OCI-M2 (cell line): ENCODE measurements around the gene SDR42E1.
"Not testable (repeated sequence)": the region's sequence is repeated elsewhere in the genome, so short reads cannot be mapped to it uniquely, and the experiment has no call there.

Source experiments
- DNase-seq: peaks from one replicate; lab custom pipeline; 2025; ENCODE audit not compliant: unreplicated experiment; lab: John Stamatoyannopoulos, UW

The SDR42E1 gene

DNA sequence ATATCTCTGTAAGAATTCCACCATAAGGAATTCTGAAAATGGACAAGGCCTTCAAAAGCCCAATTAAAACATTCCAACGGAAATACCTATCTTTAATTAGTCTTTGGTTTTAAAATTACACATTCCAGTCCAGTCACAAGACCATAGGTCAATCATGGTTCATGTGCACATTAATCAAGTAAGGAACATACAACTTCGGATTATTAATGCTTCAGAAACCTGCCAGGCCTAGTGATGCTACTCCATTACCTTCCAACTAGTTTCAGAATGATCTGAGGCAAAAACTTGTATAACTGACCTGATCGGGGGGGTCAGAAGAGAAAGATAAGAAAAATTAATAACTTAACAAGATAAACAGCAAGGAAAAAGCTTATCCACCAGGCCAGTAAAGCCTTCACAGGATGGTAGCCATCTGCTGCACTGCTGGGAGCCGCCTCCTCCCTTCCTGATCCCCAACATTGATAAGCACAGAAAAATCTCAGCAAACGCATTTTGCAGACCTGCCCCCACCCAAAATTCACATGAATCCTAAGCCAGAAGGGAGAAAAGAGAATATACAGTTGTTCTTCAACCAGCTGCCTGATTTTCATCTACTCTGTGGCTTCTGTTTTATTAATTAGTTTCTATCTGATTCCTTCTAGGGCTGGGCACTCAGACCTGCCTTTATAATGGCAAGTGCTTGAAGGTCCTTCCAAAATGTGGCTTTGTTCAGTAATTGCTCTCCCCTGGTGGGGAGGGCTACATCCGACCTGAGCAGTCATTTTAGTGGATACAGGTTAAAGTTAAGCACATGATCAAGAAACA is 6.0 kb downstream of the SDR42E1 start:
- DNase-seq, result no peak

DNA sequence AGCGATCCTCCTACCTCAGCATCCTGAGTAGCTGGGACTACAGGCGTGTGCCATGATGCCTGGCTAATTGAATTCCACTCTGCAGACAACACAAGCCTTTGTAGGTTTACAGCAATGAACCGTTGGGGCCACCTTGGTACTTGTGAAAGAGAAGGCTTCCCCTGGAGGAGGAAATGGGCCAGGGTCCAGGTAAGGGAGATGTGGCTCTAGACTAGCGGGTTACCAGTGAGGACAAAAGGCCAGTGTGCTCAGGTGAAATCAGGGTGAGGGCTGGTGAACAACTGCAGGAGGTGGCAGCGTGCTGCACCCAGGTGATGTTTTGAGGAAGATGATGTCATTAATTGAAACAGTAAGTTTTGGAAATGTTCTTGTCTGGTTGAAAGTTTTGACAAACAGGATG is 6.7 kb downstream of the SDR42E1 start:
- no peak for DNase-seq

DNA sequence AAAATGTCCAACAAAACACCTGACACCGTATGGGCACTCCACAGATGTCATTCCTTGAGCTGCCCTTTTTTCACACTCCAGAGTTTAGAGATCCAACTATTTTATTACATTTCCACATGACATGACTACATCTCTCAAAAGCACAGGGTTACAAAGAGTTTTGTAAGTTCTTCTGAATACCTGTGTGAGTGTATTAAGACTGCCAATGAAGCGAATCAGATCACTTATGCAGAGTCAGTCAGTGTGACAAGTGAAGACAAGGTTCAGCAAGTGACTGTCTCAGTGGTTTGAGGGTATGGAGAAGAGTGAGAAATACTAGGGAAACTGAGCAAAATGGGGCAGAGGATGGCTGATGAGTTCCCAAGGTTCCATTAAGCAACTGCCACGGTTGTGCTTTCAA is 8.4 kb downstream of the SDR42E1 start:
- no peak for DNase-seq

DNA sequence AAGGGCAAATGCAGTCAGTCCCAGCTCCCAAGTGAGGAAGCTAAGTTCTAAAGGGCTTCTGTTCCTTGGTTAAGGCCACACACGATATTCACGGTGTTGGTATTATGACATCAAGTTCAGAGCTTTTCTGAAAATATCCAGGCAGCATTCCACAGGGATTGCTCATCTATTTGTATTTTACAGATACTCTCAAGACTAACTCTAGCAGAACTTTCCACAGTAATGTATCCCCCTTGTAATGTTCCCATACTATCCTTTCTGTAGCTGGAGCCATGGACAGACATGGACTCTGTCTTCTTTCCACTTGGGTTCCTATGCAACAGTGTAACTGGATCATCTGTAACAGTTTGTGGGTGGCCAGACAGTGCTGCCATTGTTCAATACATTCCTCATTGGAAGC is 13.5 kb downstream of the SDR42E1 start:
- no peak for DNase-seq

DNA sequence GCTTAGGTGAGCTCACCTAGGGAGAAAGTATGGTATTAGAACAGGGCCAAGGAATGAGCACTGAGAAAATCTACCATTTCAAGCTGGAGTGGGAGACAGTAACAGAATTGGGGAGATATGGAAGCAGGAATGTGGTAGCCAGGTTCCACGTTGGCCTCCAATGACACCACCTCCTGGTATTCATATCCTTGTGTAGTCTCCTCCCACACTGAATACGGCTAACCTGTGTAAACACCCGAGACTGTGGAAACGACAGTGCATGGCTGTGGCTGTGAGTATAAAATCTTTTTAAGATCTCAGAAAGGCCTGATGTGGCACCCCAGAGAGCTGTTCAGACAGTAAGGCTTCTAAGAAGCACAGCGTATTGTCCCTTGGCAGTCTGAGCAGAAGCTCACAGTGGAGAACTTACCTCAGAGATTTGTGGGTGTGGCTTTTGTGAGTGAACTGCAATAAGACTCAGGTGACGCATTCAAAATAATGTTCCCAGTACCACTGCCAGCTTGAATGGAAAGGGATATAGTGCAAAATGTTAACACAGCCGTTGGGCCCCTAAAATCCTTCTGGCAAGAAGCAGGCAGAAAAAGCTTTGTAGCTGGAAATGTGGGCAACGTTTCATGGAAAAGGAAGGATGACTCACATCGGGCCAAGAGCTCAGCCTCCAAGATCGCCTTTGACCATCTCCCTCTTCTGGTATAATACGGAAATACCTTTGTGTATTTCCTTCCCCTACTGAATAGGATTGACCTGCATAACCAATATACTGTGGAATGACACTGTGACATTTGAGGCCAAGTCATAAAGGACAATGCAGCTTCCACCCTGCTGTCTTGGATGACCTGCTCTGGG is 14.4 kb downstream of the SDR42E1 start:
- no peak for DNase-seq

DNA sequence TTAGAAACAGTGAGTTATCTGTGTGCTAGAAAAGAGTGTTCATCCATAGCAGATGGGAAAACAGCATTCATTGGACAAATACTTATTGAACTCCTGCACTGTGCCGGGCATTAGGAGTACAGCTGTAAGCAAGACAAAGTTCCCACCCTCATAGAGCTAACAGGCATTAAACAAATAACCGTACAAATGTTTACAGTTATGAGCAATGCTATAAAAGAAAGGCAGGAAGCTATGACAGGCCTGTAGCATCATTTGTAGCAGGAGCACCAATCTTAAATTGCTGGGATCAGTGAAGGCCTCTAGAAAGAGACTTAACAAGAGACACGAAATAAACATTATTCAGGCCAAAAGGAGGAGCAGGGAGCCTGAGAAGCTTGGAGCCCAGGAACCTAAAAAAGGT is 15.6 kb downstream of the SDR42E1 start:
- DNase-seq, result no peak

DNA sequence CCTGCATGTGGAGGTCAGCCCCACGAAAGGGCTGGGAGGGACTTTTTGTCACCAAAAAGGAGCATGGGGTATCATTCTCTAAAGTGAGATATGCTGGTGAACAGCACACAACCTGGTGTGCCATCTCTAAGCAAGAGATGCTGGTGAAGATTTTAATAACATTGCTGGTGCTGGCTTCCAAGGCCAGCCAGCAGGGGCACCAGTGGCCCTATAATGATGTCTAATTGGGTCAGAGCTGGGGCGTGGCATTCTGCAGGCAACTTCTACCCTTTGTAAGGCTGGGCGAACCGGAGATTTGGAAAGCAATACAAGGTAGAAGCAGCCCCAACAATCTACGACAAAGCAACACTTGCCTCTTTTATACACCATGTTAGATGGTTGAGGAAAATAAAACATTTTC is 16.8 kb downstream of the SDR42E1 start:
- DNase-seq, result no peak

DNA sequence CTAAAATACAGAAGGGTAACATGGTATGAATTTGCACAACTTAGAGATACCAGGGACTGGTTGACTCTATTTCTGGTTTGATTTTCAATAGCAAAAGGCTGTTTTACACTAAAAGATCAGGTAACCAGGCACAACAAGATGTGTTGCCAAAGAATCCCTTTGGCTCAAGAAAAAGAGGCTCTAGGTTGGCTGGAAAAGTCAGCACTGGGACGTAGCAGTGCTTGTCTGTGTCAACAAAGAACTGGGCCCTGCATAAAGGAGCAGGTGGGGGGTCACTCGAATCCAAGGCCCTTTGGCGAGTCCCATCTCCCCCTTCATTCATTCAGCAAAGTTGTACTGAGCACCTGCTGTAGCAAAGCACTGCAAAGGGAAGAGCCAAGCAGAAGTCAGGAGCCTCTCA is 18.4 kb downstream of the SDR42E1 start:
- no peak for DNase-seq

DNA sequence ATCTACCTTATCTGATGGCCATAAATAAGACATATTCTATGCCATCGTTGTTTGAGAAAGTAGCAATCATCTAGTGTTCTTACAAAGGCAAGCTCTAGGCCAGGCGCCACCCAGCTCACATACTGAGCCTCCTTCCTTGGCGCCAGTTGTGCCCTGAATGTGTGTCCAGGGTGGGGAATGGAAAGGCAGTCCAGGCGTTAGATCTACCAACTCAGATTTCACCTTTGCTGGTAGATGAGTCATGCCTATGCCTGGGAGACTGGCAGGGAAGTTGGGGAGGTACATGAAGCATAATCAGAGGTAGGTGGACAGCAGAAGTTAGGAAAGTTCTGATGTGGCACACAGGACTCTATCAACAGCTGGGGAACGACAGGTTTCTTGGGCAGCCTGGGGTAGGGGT is 23.6 kb downstream of the SDR42E1 start:
- DNase-seq, result no peak

DNA sequence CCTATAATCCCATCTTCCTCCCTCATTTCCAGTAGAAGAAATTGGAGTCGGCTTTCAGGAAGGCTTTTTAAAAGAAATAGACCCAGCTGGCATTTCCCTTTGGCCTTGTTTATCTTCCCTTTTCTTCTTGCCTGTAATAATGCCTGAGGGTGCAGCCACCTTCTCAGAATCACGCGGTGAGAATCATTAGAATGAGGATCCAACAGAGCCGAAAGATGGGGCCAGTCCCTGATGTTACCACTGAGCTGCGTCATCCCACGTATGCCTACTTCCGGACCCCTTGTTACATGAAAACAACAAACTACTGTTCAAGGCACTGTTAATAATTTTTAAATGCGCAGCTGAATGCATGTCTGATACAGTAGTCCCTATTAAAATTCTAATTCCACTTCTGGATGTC is 24.1 kb downstream of the SDR42E1 start:
- no peak for DNase-seq

DNA sequence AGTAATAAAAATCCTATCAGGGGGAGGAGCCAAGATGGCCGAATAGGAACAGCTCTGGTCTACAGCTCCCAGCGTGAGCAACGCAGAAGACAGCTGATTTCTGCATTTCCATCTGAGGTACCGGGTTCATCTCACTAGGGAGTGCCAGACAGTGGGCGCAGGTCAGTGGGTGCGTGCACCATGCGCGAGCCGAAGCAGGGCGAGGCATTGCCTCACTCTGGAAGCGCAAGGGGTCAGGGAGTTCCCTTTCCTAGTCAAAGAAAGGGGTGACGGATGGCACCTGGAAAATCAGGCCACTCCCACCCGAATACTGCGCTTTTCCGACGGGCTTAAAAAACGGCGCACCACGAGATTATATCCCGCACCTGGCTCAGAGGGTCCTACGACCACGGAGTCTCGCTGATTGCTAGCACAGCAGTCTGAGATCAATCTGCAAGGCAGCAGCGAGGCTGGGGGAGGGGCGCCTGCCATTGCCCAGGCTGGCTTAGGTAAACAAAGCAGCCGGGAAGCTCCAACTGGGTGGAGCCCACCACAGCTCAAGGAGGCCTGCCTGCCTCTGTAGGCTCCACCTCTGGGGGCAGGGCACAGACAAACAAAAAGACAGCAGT is 33.8 kb downstream of the SDR42E1 start:
- DNase-seq, result not testable (repeated sequence)

DNA sequence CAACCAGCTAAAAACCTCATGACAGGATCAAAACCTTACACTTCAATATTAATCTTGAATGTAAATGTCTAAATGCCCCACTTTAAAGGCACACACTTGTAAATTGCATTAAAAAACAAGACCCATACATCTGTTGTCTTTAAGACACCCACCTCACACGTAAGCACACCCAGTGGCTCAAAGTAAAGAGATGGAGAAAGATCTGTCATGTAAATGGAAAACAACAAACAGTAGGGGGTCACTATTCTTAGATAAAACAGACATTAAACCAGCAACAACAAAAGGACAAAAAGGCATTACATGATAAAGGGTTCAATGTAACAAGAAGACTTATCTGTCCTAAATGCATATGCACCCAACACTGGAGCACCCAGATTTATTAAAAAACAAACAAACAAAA is 35.6 kb downstream of the SDR42E1 start:
- no peak for DNase-seq

DNA sequence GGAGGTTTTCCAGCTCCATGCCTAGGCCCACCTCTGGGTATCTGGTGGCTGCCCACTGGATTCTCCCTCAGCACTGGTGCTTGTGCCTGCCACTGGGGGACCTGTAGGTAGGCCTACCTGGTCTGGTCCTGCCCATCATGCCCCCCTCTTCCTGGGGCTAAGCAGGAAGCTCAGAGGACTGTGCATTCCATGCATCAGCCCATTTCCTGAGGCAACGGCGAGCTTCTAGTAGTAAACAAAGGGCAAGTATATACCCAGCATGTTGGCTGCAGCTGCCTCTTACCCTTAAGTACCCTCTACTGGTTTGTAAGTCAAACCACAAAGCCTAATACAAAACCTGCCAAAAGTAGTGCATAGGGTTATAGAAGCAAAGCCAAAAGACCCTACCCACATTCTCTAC is 37.5 kb downstream of the SDR42E1 start:
- DNase-seq, result no peak

DNA sequence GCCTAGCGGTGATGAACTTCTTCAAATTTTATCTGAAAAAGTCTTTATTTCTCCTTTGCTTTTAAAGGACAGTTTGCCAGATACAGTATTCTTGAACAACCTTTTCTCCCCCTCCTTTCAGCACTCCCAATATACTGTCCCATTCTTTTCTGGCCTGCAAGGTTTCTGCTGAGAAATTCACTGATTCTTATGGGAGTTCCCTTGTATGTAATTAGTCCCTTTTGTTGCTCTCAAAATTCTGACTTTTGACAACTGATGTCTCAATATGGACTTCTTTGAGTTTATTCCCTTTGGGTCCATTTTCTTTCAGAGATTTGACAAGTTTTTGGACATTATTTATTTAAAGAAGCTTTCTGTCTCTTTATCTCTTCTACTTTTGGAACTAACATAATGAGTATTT is 39.4 kb downstream of the SDR42E1 start:
- no peak for DNase-seq

DNA sequence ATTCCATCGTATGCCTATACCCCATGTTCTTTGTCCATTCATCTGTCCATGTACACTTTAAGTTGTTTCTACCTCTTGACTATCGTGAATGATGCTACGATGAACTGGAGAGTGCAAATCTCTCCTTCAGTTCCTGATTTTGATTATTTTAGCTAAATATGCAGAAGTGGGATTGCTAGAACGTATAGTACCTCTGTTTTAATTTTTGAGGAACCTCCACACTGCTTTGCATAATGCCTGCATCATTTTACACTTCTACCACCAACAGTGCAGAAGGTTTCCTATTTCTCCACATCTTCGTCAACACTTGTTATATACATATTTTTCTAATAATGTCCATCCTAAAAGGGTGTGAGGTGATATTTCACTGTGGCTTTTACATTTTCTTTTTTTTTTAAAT is 43.9 kb downstream of the SDR42E1 start:
- no peak for DNase-seq

DNA sequence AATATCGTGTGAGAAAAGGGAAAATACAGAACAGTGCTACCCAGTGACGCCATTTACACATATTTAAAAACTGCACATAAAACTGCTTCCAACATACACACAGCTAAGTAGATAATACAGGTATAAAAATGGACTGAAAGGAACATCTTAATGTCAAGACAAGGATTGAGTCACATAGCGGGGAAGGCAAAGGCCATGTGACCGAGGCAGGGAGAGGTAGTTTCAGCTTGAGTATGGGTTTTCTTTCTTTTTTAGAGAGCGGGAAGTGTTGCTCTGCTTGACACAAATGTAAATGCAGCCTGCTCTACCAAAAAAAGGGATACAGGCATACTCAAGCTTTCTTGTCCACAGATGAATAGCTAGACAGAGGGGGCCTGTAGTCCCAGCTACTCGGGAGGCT is 46.5 kb downstream of the SDR42E1 start:
- DNase-seq, result no peak

DNA sequence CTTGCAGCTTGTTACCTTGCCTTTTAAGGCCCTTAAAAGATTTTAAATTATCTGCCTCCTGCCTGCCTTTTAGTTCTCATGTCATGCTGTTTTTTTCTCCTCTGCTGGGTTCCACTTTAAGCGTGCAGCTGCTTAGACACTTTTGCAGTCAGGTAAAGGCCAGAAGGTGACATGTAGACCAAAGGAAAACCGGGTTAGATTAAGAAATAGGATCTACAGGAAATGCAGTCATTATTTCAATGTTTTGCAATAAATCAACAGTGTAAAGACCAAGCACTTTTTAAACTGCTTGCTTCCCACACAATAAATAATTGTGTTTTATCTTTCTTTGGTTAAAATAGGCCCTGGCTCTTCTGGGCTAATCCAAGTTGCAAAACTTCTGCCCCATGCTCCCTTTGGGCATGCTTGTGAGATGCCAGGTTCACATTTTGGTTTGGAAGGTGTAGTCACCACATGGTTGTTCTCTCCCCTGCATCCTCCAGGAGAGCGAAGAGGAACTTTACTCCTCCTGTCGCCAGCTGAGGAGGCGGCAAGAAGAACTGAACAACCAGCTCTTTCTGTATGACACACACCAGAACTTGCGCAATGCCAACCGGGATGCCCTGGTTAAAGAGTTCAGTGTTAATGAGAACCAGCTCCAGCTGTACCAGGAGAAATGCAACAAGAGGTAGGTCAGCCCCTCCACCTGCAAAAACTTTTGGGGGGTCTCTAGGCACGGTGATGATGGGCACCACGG is 54.9 kb downstream of the SDR42E1 start:
- no peak for DNase-seq

DNA sequence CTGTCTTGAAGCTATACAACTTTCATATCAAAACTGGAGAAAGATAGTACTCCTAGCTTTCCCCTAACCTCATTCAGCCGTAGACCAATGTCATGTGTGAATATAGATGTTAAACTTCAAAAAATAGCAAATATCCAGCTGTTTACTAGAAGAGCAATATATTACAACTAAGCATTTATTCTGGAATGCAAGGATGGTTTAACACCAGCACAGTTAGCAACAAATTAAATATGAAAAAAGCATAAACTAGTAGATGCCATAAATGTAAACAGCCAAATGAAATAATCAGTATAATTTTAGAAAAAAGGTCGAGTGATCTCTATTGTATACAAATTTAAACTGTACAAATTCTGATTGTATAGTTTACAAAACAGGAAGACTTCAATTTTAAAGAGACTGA is 59.7 kb downstream of the SDR42E1 start:
- DNase-seq, result no peak

DNA sequence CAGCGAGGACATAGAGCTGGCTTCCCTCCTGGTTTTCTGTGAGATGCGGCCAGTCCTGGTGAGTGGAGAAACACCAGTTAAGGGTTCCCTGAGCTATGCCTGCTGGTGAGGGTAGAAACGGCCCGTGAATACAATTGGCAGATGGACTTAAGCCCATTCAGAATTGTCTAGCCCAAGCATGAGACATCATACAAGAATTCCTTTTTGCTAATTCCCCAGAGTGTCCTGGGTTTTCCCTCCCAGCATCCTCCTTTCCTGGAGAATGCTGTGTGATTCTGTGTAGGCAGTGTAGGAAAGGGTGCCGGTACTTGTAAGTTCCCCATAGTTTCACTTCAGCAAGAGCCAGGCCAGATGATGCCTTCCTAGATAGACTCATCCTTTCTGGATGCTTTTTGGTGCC is 65.1 kb downstream of the SDR42E1 start:
- no peak for DNase-seq

DNA sequence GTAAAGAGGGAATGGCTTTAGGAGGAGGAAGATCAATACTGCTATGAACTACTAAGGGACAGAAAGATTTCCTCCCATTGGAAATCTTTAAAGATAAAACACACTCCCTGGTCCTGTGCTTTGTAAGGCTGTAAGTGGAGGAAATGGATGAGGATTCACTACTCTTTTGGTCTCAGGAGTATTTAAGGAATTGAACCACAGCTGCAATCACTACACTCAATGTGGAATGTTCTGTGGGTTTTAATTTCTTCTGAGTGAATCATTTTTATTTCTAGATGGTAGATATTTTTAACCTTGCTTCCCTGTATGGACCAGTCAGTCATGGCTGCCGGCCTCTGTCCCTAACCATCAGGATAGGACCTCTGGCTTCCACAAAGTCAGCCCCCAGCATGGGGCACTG is 65.6 kb downstream of the SDR42E1 start:
- DNase-seq, result no peak

DNA sequence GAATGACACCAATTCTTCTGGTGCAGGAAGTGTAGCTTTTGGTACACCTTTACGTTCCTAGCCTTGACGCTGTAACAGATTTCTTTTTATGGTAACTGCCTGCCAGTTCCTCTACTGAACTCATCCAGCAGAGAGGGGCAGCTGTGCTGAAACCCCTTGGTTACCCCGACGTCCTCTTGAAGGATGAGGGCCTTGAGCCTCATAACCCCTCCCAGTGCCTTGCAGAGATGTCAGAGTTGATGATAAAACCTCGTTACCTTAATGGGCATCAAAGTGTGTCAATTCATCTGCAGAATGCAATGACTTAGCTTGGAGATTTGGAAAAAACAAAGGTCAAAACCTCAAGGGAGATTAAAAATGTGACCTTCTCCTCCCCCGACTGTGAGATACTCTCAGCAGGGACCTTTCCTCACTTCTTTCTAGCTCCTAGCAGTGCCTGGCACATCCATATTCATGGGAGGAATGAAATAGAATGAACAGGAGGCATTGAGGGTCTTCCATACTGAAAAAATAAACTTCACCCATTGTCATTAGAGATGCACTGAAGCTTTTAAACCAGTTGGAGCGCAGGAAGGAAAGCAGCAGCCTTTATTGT is 69.2 kb downstream of the SDR42E1 start:
- DNase-seq, result no peak
